H9 (cell line): Measurements from ENCODE around the gene NUDT7. TPM values are rescaled to one million over a fixed set of nuclear protein-coding genes. Genes with fewer than 3 reads are reported as not detected.

Experiments used
- DNase-seq: peaks from one replicate; pipeline ENCODE4 v3.0.0-alpha.2; 2017
- H2AFZ ChIP-seq: one replicate; pipeline ENCODE4 v1.6.1; 2013; ENCODE audit warnings: mild to moderate bottlenecking, low read length, control low read depth, moderate library complexity
- H2AK5ac ChIP-seq: 2 replicates; pipeline ENCODE4 v1.6.1; 2013; ENCODE audit warnings: low read length, control low read depth, mixed read lengths; ENCODE audit not compliant: insufficient read length
- H2BK120ac ChIP-seq: one replicate; pipeline ENCODE4 v1.6.1; 2013; ENCODE audit warnings: low read depth, mild to moderate bottlenecking, low read length, control low read depth, inconsistent platforms; ENCODE audit not compliant: poor library complexity, severe bottlenecking
- H2BK12ac ChIP-seq: 2 replicates; pipeline ENCODE4 v1.6.1; 2013; ENCODE audit warnings: low read length, control low read depth, mixed read lengths, low read depth; ENCODE audit not compliant: insufficient read length
- H2BK15ac ChIP-seq: 2 replicates; pipeline ENCODE4 v1.6.1; 2013; ENCODE audit warnings: low read depth, low read length, control low read depth
- H2BK20ac ChIP-seq: one replicate; pipeline ENCODE4 v1.6.1; 2013; ENCODE audit warnings: low read depth, mild to moderate bottlenecking, low read length, control low read depth, inconsistent platforms; ENCODE audit not compliant: poor library complexity, severe bottlenecking
- H2BK5ac ChIP-seq: 2 replicates; pipeline ENCODE4 v1.6.1; 2013; ENCODE audit warnings: low read length, control low read depth, mixed read lengths; ENCODE audit not compliant: insufficient read length
- H3K14ac ChIP-seq: 2 replicates; pipeline ENCODE4 v1.6.1; 2013; ENCODE audit warnings: low read length, control low read depth; ENCODE audit not compliant: insufficient read depth
- H3K18ac ChIP-seq: 2 replicates; pipeline ENCODE4 v1.6.1; 2013; ENCODE audit warnings: low read depth, mild to moderate bottlenecking, mixed read lengths, low read length, control low read depth; ENCODE audit not compliant: insufficient read length
- H3K23ac ChIP-seq: 2 replicates; pipeline ENCODE4 v1.6.1; 2013; ENCODE audit warnings: low read length, control low read depth, mixed read lengths, low read depth; ENCODE audit not compliant: insufficient read length
- H3K23me2 ChIP-seq: 2 replicates; pipeline ENCODE4 v1.6.1; 2013; ENCODE audit warnings: low read depth, mild to moderate bottlenecking, mixed read lengths, low read length, control low read depth; ENCODE audit not compliant: insufficient read length, poor library complexity, severe bottlenecking
- H3K27ac ChIP-seq: 2 replicates; pipeline ENCODE4 v1.5.1; 2013; ENCODE audit warnings: low read length, control low read depth, mixed read lengths, low read depth; ENCODE audit not compliant: insufficient read length
- H3K27me3 ChIP-seq: 2 replicates; pipeline ENCODE4 v1.6.1; 2013; ENCODE audit warnings: low read length, control low read depth, inconsistent platforms; ENCODE audit not compliant: insufficient read depth
- H3K4ac ChIP-seq: 2 replicates; pipeline ENCODE4 v1.6.1; 2013; ENCODE audit warnings: low read depth, mild to moderate bottlenecking, control low read depth, inconsistent platforms, low read length, moderate library complexity
- H3K4me1 ChIP-seq: 2 replicates; pipeline ENCODE4 v1.6.1; 2013; ENCODE audit warnings: low read length, control low read depth, inconsistent platforms; ENCODE audit not compliant: insufficient read depth
- H3K4me2 ChIP-seq: 2 replicates; pipeline ENCODE4 v1.6.1; 2013; ENCODE audit warnings: low read length, control low read depth, mixed read lengths; ENCODE audit not compliant: insufficient read length, insufficient read depth
- H3K56ac ChIP-seq: 2 replicates; pipeline ENCODE4 v1.6.1; 2013; ENCODE audit warnings: low read depth, mild to moderate bottlenecking, mixed read lengths, low read length, control low read depth; ENCODE audit not compliant: insufficient read length
- H3K79me1 ChIP-seq: 2 replicates; pipeline ENCODE4 v1.6.1; 2013; ENCODE audit warnings: low read depth, mild to moderate bottlenecking, moderate library complexity, low read length, control low read depth, inconsistent platforms; ENCODE audit not compliant: insufficient read depth, poor library complexity, severe bottlenecking
- H3K79me2 ChIP-seq: 2 replicates; pipeline ENCODE4 v1.6.1; 2013; ENCODE audit warnings: low read length, control low read depth, inconsistent platforms; ENCODE audit not compliant: insufficient read depth
- H3K9ac ChIP-seq: 2 replicates; pipeline ENCODE4 v1.6.1; 2013; ENCODE audit warnings: low read length, control low read depth, mixed read lengths; ENCODE audit not compliant: insufficient read length; ENCODE audit errors: extremely low read depth
- H3K9me3 ChIP-seq: one replicate; pipeline ENCODE4 v1.6.1; 2013; ENCODE audit warnings: low read depth, low read length, inconsistent platforms; ENCODE audit not compliant: control insufficient read depth
- H3T11ph ChIP-seq: one replicate; pipeline ENCODE4 v1.6.1; 2013; ENCODE audit warnings: mild to moderate bottlenecking, low read length, control low read depth, inconsistent platforms
- H4K20me1 ChIP-seq: one replicate; pipeline ENCODE4 v1.6.1; 2013; ENCODE audit not compliant: control insufficient read depth, insufficient read length, insufficient read depth
- H4K5ac ChIP-seq: 2 replicates; pipeline ENCODE4 v1.6.1; 2013; ENCODE audit warnings: low read depth, mild to moderate bottlenecking, mixed read lengths, low read length, control low read depth; ENCODE audit not compliant: insufficient read length
- H4K8ac ChIP-seq: replicated peaks from 2 replicates; pipeline ENCODE4 v1.6.1; 2013; ENCODE audit warnings: low read length, control low read depth, mixed read lengths, low read depth; ENCODE audit not compliant: insufficient read length
- H4K91ac ChIP-seq: 2 replicates; pipeline ENCODE4 v1.6.1; 2013; ENCODE audit warnings: low read depth, mild to moderate bottlenecking, moderate library complexity, mixed read lengths, low read length, control low read depth; ENCODE audit not compliant: insufficient read length
- H3K27ac Mint-ChIP-seq, 3 experiments: 2 replicates in 2 of 3; 3 replicates in 1 of 3; pipeline ENCODE4 v1.8.0; 2020 to 2021; ENCODE audit warnings: mixed read lengths in 3 of 3, mild to moderate bottlenecking in 1 of 3, moderate library complexity in 1 of 3
- H3K27me3 Mint-ChIP-seq: 2 replicates; pipeline ENCODE4 v1.8.0; 2021; ENCODE audit warnings: low read depth, mild to moderate bottlenecking, moderate library complexity, mixed read lengths
- H3K36me3 Mint-ChIP-seq, 3 experiments: 2 replicates in 2 of 3; 3 replicates in 1 of 3; pipeline ENCODE4 v1.8.0; 2020 to 2021; ENCODE audit warnings: low read depth in 3 of 3, mixed read lengths in 3 of 3; ENCODE audit not compliant: insufficient read depth in 1 of 3
- H3K4me1 Mint-ChIP-seq, 2 experiments: 2 replicates each; pipeline ENCODE4 v1.8.0; 2020; ENCODE audit warnings: mixed read lengths in 2 of 2
- H3K4me3 Mint-ChIP-seq, 2 experiments: 2 replicates in 1 of 2; 3 replicates in 1 of 2; pipeline ENCODE4 v1.8.0; 2020 to 2021; ENCODE audit warnings: mild to moderate bottlenecking in 2 of 2, mixed read lengths in 2 of 2, moderate library complexity in 1 of 2
- H3K9me3 Mint-ChIP-seq, 2 experiments: 2 replicates in 1 of 2; 3 replicates in 1 of 2; pipeline ENCODE4 v1.8.0; 2020; ENCODE audit warnings: mild to moderate bottlenecking in 2 of 2, mixed read lengths in 2 of 2, moderate library complexity in 1 of 2
- total RNA-seq: library from RNA; stranded (reverse); gene quantifications from 2 replicates; pipeline ENCODE4 v1.2.1, GENCODE V29; 2021
- TF ChIP-seq, protein P1 (sequence below): fragments of 200-600 bp; sonication (generic); conservative IDR thresholded peaks from 3 replicates; pipeline ENCODE4 v1.8.0; 2021; ENCODE audit warnings: antibody characterized with exemption, mild to moderate bottlenecking

Gene NUDT7
- total RNA-seq, 1 experiment from 2014 or later, result 6.8 TPM

DNA sequence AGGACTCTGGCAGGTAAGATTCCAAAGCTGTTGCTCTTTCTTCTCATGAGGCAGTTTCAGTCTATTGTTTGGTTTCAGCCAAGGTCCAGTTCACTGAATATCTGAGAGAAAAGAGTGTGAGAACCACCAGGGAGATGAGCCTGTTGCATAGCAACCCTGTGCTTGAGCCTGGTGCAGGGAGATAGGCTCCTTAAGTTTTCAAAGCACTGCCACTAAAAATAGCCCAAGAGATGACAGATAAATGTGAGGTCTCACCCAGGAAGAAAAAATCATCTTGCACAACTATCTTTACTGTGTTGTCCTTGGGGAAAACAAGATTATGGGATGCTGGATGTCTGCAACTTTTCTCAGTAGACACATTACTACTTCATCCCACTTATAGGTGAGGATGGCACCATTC is 26.2 kb upstream of the NUDT7 start:
- H3K79me1 ChIP-seq, result no peaks in the 10 kb centered on the region
- no peaks in the 10 kb centered on the region for H3K9me3 ChIP-seq
- no peaks in the 10 kb centered on the region for H3K27me3 ChIP-seq
- H2BK15ac ChIP-seq, result no peak overlapping the region
- no peak overlapping the region for H2BK20ac ChIP-seq
- no peak overlapping the region for H2AFZ ChIP-seq
- 0 out of 4 replicates have a peak, but pooled peaks cover 0 to 3% of the 10 kb centered on the region in 2 experiments for H3K4me1 Mint-ChIP-seq
- H3K27ac Mint-ChIP-seq, result no peak overlapping the region; a peak in 1 of 7 replicates
- H3K36me3 Mint-ChIP-seq, result no peaks in the 10 kb centered on the region
- H3K23ac ChIP-seq, result no peak overlapping the region
- no peak overlapping the region for H3K9ac ChIP-seq
- no peak overlapping the region for H3K14ac ChIP-seq
- TF ChIP-seq, protein P1, sequence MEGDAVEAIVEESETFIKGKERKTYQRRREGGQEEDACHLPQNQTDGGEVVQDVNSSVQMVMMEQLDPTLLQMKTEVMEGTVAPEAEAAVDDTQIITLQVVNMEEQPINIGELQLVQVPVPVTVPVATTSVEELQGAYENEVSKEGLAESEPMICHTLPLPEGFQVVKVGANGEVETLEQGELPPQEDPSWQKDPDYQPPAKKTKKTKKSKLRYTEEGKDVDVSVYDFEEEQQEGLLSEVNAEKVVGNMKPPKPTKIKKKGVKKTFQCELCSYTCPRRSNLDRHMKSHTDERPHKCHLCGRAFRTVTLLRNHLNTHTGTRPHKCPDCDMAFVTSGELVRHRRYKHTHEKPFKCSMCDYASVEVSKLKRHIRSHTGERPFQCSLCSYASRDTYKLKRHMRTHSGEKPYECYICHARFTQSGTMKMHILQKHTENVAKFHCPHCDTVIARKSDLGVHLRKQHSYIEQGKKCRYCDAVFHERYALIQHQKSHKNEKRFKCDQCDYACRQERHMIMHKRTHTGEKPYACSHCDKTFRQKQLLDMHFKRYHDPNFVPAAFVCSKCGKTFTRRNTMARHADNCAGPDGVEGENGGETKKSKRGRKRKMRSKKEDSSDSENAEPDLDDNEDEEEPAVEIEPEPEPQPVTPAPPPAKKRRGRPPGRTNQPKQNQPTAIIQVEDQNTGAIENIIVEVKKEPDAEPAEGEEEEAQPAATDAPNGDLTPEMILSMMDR, result no peak
- H3K23me2 ChIP-seq, result no peaks in the 10 kb centered on the region
- no peak for DNase-seq
- no peak overlapping the region for H3K4ac ChIP-seq
- no peaks in the 10 kb centered on the region for H3K4me1 ChIP-seq
- no peaks in the 10 kb centered on the region for H3K9me3 Mint-ChIP-seq
- H3K27me3 Mint-ChIP-seq, result no peaks in the 10 kb centered on the region; the same call in 1 of the 2 replicates
- no peak overlapping the region for H2BK12ac ChIP-seq
- no peak overlapping the region for H3T11ph ChIP-seq
- H3K56ac ChIP-seq, result no peak overlapping the region
- no peak overlapping the region for H3K4me3 Mint-ChIP-seq
- H2AK5ac ChIP-seq, result no peak overlapping the region
- H3K27ac ChIP-seq, result no peak overlapping the region
- no peak overlapping the region for H2BK120ac ChIP-seq
- H4K5ac ChIP-seq, result no peak overlapping the region
- no peak overlapping the region for H4K91ac ChIP-seq
- no peak overlapping the region for H3K18ac ChIP-seq
- H4K8ac ChIP-seq, result no peak overlapping the region
- no peaks in the 10 kb centered on the region for H3K79me2 ChIP-seq
- H2BK5ac ChIP-seq, result no peak overlapping the region
- H3K4me2 ChIP-seq, result no peak overlapping the region
- no peaks in the 10 kb centered on the region for H4K20me1 ChIP-seq
